Panc1 (cell line): ENCODE data around the gene KCNT1. TPM values are rescaled to one million over a fixed set of nuclear protein-coding genes. Genes with fewer than 3 reads are reported as not detected.

Source experiments
- ATAC-seq: fragments of 200-7000 bp; cut with Tn5 transposase; 2 replicates; pipeline ENCODE4 v1.9.1; 2020; ENCODE audit warnings: mild to moderate bottlenecking, moderate library complexity
- BruUV-seq: library from RNA; stranded (reverse); fragments of 400-500 nt; replicated peaks from 2 replicates; lab custom pipeline; 2021; lab: Mats Ljungman, UMichigan
- CTCF ChIA-PET: fragments of 300-600 bp; sonication (Branson Sonifier 250); formaldehyde crosslinking; loops from one replicate; lab custom pipeline; 2022; ENCODE audit warnings: antibody characterized with exemption; lab: Charles Lee
- POLR2A ChIA-PET: fragments of 300-600 bp; sonication (Branson Sonifier 250); formaldehyde crosslinking; loops from one replicate; lab custom pipeline; 2022; ENCODE audit warnings: antibody characterized with exemption; lab: Charles Lee
- DNase-seq: peaks from one replicate; pipeline ENCODE4 v3.0.0-alpha.2; 2010; ENCODE audit warnings: low read depth, low spot score
- H3K27ac ChIP-seq: 2 replicates; pipeline ENCODE4 v1.5.1; 2011; ENCODE audit warnings: mild to moderate bottlenecking, low read length, inconsistent platforms
- H3K27me3 ChIP-seq: fragments of 200-500 bp; sonication (Bioruptor generic); 2 replicates; pipeline ENCODE4 v1.6.0; 2014; ENCODE audit warnings: low read length, inconsistent platforms; ENCODE audit not compliant: control insufficient read depth, insufficient read depth
- H3K36me3 ChIP-seq: fragments of 200-500 bp; sonication (Bioruptor generic); 2 replicates; pipeline ENCODE4 v1.5.1; 2014; ENCODE audit warnings: inconsistent platforms, mild to moderate bottlenecking, low read length, moderate library complexity; ENCODE audit not compliant: control insufficient read depth, insufficient read depth
- H3K4me1 ChIP-seq: 2 replicates; pipeline ENCODE4 v1.5.1; 2011; ENCODE audit warnings: inconsistent platforms, mild to moderate bottlenecking, low read length, moderate library complexity; ENCODE audit not compliant: control insufficient read depth, insufficient read depth
- H3K4me3 ChIP-seq, 2 experiments: 2 replicates each; pipeline ENCODE4 v1.5.1; 2011 to 2012; ENCODE audit warnings: low read depth in 2 of 2, low read length in 2 of 2, mild to moderate bottlenecking in 2 of 2, inconsistent platforms in 1 of 2, moderate library complexity in 1 of 2
- H3K9me3 ChIP-seq: fragments of 200-500 bp; sonication (Bioruptor generic); 2 replicates; pipeline ENCODE4 v1.5.1; 2014; ENCODE audit warnings: low read depth, mild to moderate bottlenecking, inconsistent platforms, low read length, moderate library complexity; ENCODE audit not compliant: control insufficient read depth, insufficient read depth
- CTCF ChIP-seq: fragments of 450-650 bp; IDR thresholded peaks from 2 replicates; pipeline ENCODE4 v1.5.1; 2017; ENCODE audit warnings: mild to moderate bottlenecking
- POLR2AphosphoS5 ChIP-seq: IDR thresholded peaks from 2 replicates; pipeline ENCODE4 v1.6.1; 2012; ENCODE audit warnings: mild to moderate bottlenecking, low read depth, low read length, moderate library complexity
- REST ChIP-seq, 2 experiments: IDR thresholded peaks; 2 replicates each; pipeline ENCODE4 v1.6.1; 2011 to 2012; ENCODE audit warnings: low read depth in 2 of 2, control low read depth in 1 of 2, low read length in 1 of 2, mild to moderate bottlenecking in 1 of 2, moderate library complexity in 1 of 2; ENCODE audit not compliant: insufficient read depth in 1 of 2
- SIN3A ChIP-seq: IDR thresholded peaks from 2 replicates; pipeline ENCODE4 v1.6.1; 2012; ENCODE audit warnings: low read depth, mild to moderate bottlenecking, low read length, moderate library complexity, borderline replicate concordance; ENCODE audit not compliant: insufficient read depth
- TCF7L2 ChIP-seq: IDR thresholded peaks from 2 replicates; pipeline ENCODE4 v1.6.1; 2011; ENCODE audit warnings: mild to moderate bottlenecking, low read depth, low read length, inconsistent platforms
- in situ Hi-C: cut with HindIII; loops from 2 replicates; pipeline ENCODE4 v1.10.0; 2016; ENCODE audit warnings: low sequenced_read_pairs, low pct_unique_long_range_greater_than_20kb
- intact Hi-C: fragments of 100-400 bp; cut with micrococcal nuclease; formaldehyde crosslinking; loops from one replicate; pipeline ENCODE4 v1.10.0; 2022; ENCODE audit not compliant: unreplicated experiment
- total RNA-seq: library from RNA; stranded (reverse); gene quantifications from one replicate; pipeline ENCODE4 v1.2.1, GENCODE V29; 2021; ENCODE audit not compliant: unreplicated experiment

Gene KCNT1
- total RNA-seq, 1 experiment from 2014 or later, result not detected

- ATAC-seq (no peak), DNase-seq (no peak)
- H3K27me3 ChIP-seq, result no peaks in the 10 kb centered on the region
- no peaks in the 10 kb centered on the region for H3K4me1 ChIP-seq
- no peaks in the 10 kb centered on the region for H3K36me3 ChIP-seq
- TF ChIP-seq SIN3A, result no peak
- TF ChIP-seq POLR2AphosphoS5, result no peak
- TF ChIP-seq CTCF, result no peak
- no peak for TF ChIP-seq TCF7L2
- TF ChIP-seq REST (IDR thresholded peaks at IDR 0.05; ENCODE audit: insufficient read depth in 1 of 2, low read depth in 2 of 2, low read length in 1 of 2), result no peak
- H3K4me3 ChIP-seq, result no peak overlapping the region
- no TSS peak for BruUV-seq
- intact Hi-C loops (no loop called here), in situ Hi-C loops (no loop called here)
- CTCF ChIA-PET, result no interaction called here
- H3K27ac ChIP-seq, result no peak overlapping the region
- H3K9me3 ChIP-seq, result no peaks in the 10 kb centered on the region
- POLR2A ChIA-PET, result no interaction called here
These were observed 60.9 kb downstream of the KCNT1 start for GRCh38 chr9:135762921-135763320.

GRCh38 chr9:135763716-135764446 is 61.9 kb downstream of the KCNT1 start:
- TF ChIP-seq CTCF (no peak), REST (IDR thresholded peaks at IDR 0.05; ENCODE audit: insufficient read depth in 1 of 2, low read depth in 2 of 2, low read length in 1 of 2) (no peak), POLR2AphosphoS5 (no peak), SIN3A (no peak), TCF7L2 (no peak)
- ChIA-PET POLR2A (no interaction called here), CTCF (interaction anchor here (0.5 to 0.6 kb wide), 2 partner anchors 20 to 176 kb away, joined by 3 to 6 read pairs; no protein-coding TSS in a partner anchor)
- H3K27ac ChIP-seq, result no peak overlapping the region
- no peak for DNase-seq
- no peaks in the 10 kb centered on the region for H3K9me3 ChIP-seq
- H3K27me3 ChIP-seq, result no peaks in the 10 kb centered on the region
- in situ Hi-C loops, result no loop called here
- intact Hi-C loops, result no loop called here
- no peak overlapping the region for H3K4me3 ChIP-seq
- no peak for ATAC-seq
- no TSS peak for BruUV-seq
- H3K36me3 ChIP-seq, result no peaks in the 10 kb centered on the region
- H3K4me1 ChIP-seq, result no peaks in the 10 kb centered on the region
